Loucy (cell line): Measurements from ENCODE around the gene RAI1.

Experiments used
- EZH2phosphoT487 ChIP-seq: fragments of 200-600 bp; IDR thresholded peaks from 2 replicates; pipeline ENCODE4 v1.6.1; 2018; ENCODE audit warnings: antibody characterized with exemption, mild to moderate bottlenecking, moderate library complexity, borderline replicate concordance
- TF ChIP-seq, protein P1 (sequence below): fragments of 200-600 bp; sonication (generic); conservative IDR thresholded peaks from 2 replicates; pipeline ENCODE4 v1.5.1; 2014; ENCODE audit warnings: mild to moderate bottlenecking, antibody characterized with exemption, low read length

DNA sequence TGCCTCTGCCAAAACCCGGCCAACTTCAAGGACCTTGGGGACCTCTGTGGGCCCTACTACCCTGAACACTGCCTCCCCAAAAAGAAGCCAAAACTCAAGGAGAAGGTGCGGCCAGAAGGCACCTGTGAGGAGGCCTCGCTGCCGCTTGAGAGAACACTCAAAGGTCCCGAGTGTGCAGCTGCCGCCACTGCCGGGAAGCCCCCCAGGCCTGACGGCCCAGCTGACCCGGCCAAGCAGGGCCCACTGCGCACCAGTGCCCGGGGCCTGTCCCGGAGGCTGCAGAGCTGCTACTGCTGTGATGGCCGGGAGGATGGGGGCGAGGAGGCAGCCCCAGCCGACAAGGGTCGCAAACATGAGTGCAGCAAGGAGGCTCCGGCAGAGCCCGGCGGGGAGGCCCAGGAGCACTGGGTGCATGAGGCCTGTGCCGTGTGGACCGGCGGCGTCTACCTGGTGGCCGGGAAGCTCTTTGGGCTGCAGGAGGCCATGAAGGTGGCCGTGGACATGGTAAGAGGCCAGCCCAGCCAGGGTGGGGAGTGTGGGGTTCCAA, 116.8 kb downstream of the RAI1 start:
- TF ChIP-seq, protein P1, sequence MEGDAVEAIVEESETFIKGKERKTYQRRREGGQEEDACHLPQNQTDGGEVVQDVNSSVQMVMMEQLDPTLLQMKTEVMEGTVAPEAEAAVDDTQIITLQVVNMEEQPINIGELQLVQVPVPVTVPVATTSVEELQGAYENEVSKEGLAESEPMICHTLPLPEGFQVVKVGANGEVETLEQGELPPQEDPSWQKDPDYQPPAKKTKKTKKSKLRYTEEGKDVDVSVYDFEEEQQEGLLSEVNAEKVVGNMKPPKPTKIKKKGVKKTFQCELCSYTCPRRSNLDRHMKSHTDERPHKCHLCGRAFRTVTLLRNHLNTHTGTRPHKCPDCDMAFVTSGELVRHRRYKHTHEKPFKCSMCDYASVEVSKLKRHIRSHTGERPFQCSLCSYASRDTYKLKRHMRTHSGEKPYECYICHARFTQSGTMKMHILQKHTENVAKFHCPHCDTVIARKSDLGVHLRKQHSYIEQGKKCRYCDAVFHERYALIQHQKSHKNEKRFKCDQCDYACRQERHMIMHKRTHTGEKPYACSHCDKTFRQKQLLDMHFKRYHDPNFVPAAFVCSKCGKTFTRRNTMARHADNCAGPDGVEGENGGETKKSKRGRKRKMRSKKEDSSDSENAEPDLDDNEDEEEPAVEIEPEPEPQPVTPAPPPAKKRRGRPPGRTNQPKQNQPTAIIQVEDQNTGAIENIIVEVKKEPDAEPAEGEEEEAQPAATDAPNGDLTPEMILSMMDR = no peak
- no peak for TF ChIP-seq EZH2phosphoT487
